IgD-negative memory B cell (primary cell): ENCODE results near the gene TXNDC17. TPM values are rescaled to one million over a fixed set of nuclear protein-coding genes. Genes with fewer than 3 reads are reported as not detected.

Experiments
- H3K27ac Mint-ChIP-seq, 3 donors: one replicate each; pipeline ENCODE4 v1.8.0; 2020 to 2022; ENCODE audit warnings: mild to moderate bottlenecking in 3 of 3, mixed read lengths in 3 of 3, moderate library complexity in 1 of 3
- H3K27me3 Mint-ChIP-seq: one replicate; pipeline ENCODE4 v1.8.0; 2021; ENCODE audit warnings: mixed read lengths
- H3K36me3 Mint-ChIP-seq: one replicate; pipeline ENCODE4 v1.8.0; 2020; ENCODE audit warnings: mild to moderate bottlenecking, mixed read lengths
- H3K4me1 Mint-ChIP-seq, 3 donors: one replicate each; pipeline ENCODE4 v1.8.0; 2020 to 2022; ENCODE audit warnings: mixed read lengths in 3 of 3, mild to moderate bottlenecking in 1 of 3
- H3K4me3 Mint-ChIP-seq, 4 donors: one replicate each; pipeline ENCODE4 v1.8.0; 2020 to 2022; ENCODE audit warnings: mild to moderate bottlenecking in 4 of 4, mixed read lengths in 4 of 4, moderate library complexity in 3 of 4
- H3K9me3 Mint-ChIP-seq, 3 donors: one replicate each; pipeline ENCODE4 v1.8.0; 2020 to 2021; ENCODE audit warnings: mixed read lengths in 3 of 3, mild to moderate bottlenecking in 1 of 3
- polyA plus RNA-seq: library from polyadenylated mRNA; unstranded; fragments of 300-500 nt; fragmentation: Illumina TruSeq; gene quantifications from one replicate; pipeline ENCODE4 v1.2.3, GENCODE V29; 2021

The TXNDC17 gene
- polyA plus RNA-seq, 1 donor from 2014 or later: 81.7 TPM

DNA sequence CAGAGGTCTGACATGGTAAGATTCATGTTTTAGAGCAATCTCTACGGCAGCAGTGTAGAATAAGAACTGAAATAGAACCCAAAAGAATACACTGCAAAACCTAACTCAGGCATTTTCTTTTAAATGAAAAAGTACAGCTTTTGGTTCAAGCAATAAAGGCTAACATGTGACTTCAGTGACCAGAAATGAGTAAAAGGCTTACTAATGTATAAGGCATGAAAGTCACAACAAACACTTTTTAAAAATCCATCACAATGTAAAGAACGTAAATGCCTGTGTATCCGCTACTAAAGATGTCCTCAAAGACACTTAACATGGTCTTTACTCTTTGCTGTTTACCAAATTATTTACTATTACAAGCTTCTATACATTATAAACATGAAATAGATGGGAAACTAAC, 16.9 kb upstream of the TXNDC17 start:
- no peaks in the 10 kb centered on the region for H3K27me3 Mint-ChIP-seq
- H3K4me3 Mint-ChIP-seq: no peak overlapping the region
- no peaks in the 10 kb centered on the region for H3K9me3 Mint-ChIP-seq
- no peaks in the 10 kb centered on the region for H3K4me1 Mint-ChIP-seq
- peaks cover 1% of the 10 kb centered on the region for H3K36me3 Mint-ChIP-seq
- H3K27ac Mint-ChIP-seq: no peak overlapping the region

DNA sequence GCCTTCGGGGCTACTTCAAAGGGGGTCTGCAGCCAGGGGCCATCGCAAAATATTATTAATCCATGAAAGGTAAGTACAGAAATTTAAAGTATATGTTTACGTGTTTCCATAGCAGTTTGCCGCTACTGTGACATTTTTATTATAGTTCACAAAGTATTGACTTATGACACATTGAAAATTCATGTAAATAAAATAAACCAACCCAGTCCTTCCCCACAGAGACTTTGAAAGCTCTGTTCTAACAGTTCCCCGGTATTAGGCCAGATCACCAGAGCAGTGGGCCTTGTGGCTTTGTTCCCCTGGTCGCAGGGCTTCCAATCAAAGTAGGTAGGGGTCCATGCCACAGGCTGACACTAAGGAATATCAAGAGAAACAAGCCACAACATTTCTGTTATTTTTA, 14.2 kb upstream of the TXNDC17 start:
- Mint-ChIP-seq H3K9me3 (no peaks in the 10 kb centered on the region), H3K4me3 (no peak overlapping the region), H3K4me1 (peaks cover 0 to 7% (median 2%) of the 10 kb centered on the region in 3 donors), H3K27ac (no peak overlapping the region), H3K36me3 (peaks cover 10% of the 10 kb centered on the region), H3K27me3 (no peaks in the 10 kb centered on the region)

DNA sequence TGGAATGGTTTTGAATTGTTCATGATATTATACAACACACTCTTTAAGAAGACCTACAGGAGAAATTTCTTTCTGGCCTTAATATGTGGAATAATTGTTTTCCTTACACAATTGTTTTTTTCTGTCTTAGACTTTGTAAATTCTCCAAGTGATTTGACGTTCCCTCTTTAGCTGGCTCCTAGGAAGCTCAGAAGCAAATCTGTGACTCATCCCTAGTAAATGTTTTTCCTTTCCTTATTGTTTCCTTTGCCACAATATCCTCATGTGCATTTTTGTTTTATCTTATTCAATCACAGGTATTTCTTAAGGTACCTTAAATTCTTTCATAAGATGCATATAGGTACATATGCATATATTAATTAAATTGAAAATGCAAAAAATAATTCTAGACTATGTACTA, 13.8 kb upstream of the TXNDC17 start:
- Mint-ChIP-seq H3K4me1 (peaks cover 0 to 7% (median 2%) of the 10 kb centered on the region in 3 donors), H3K36me3 (peaks cover 10% of the 10 kb centered on the region), H3K9me3 (no peaks in the 10 kb centered on the region), H3K4me3 (no peak overlapping the region), H3K27ac (no peak overlapping the region), H3K27me3 (no peaks in the 10 kb centered on the region)

DNA sequence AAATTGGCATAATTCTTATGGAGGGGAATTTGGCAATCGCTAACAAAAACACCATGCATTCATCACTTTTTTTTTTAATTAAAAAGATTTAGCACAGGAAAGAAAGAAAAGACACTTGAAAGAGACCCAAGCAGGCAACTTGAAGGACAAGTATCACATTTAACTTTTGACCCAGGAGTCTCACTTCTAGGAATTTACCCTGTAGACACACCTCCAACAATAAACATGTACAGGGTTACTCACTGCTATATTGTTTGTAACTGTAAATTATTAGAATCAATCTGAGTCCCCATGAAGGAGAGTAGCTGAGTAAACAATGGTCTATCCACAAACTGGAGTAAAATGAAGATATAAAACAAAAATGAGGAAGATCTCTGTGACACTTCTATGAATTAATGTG, 10.5 kb upstream of the TXNDC17 start:
- Mint-ChIP-seq H3K4me1 (peaks cover 0 to 9% (median 2%) of the 10 kb centered on the region in 3 donors), H3K27me3 (no peaks in the 10 kb centered on the region), H3K4me3 (no peak overlapping the region), H3K36me3 (peaks cover 19% of the 10 kb centered on the region), H3K27ac (no peak overlapping the region), H3K9me3 (peaks cover 0 to 2% (median 0%) of the 10 kb centered on the region in 3 donors)

GRCh38 chr17:6632530-6632929, 8.3 kb upstream of the TXNDC17 start:
- no peak overlapping the region for H3K4me3 Mint-ChIP-seq
- peaks cover 19% of the 10 kb centered on the region for H3K36me3 Mint-ChIP-seq
- H3K27me3 Mint-ChIP-seq: no peaks in the 10 kb centered on the region
- H3K4me1 Mint-ChIP-seq: peaks cover 0 to 11% (median 2%) of the 10 kb centered on the region in 3 donors
- H3K27ac Mint-ChIP-seq: no peak overlapping the region
- peaks cover 0 to 2% (median 0%) of the 10 kb centered on the region in 3 donors for H3K9me3 Mint-ChIP-seq

DNA sequence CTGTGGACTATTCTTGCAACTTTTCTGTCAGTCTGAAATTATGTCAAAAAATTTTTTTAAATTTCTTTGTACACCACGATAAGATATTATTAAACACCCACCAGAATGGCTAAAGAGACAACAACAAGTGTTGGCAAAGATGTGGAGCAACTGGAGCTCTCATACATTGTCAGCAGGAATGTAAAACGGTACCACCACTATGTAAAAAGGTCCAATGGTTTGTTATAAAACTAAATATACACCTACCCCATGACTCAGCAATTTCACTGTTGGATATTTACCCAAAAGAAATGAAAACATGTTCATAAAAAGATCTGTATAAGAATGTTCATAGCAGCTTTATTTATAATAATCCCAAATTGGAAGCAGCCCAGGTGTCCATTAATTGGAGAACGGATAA, 7.6 kb upstream of the TXNDC17 start:
- Mint-ChIP-seq H3K36me3 (peaks cover 19% of the 10 kb centered on the region), H3K27me3 (no peaks in the 10 kb centered on the region), H3K4me3 (peak overlapping the region in 1 of 4 donors; percentile 42), H3K27ac (no peak overlapping the region), H3K9me3 (peaks cover 0 to 2% (median 0%) of the 10 kb centered on the region in 3 donors), H3K4me1 (peaks cover 0 to 11% (median 3%) of the 10 kb centered on the region in 3 donors)

- H3K27me3 Mint-ChIP-seq: no peaks in the 10 kb centered on the region
- H3K4me3 Mint-ChIP-seq: peak overlapping the region in 1 of 4 donors; percentile 0
- H3K36me3 Mint-ChIP-seq: peaks cover 15% of the 10 kb centered on the region
- no peak overlapping the region for H3K27ac Mint-ChIP-seq
- peaks cover 7 to 19% (median 9%) of the 10 kb centered on the region in 3 donors for H3K4me1 Mint-ChIP-seq
- H3K9me3 Mint-ChIP-seq: peaks cover 0 to 2% (median 0%) of the 10 kb centered on the region in 3 donors
These were observed 4.8 kb upstream of the TXNDC17 start for GRCh38 chr17:6636105-6636504.

DNA sequence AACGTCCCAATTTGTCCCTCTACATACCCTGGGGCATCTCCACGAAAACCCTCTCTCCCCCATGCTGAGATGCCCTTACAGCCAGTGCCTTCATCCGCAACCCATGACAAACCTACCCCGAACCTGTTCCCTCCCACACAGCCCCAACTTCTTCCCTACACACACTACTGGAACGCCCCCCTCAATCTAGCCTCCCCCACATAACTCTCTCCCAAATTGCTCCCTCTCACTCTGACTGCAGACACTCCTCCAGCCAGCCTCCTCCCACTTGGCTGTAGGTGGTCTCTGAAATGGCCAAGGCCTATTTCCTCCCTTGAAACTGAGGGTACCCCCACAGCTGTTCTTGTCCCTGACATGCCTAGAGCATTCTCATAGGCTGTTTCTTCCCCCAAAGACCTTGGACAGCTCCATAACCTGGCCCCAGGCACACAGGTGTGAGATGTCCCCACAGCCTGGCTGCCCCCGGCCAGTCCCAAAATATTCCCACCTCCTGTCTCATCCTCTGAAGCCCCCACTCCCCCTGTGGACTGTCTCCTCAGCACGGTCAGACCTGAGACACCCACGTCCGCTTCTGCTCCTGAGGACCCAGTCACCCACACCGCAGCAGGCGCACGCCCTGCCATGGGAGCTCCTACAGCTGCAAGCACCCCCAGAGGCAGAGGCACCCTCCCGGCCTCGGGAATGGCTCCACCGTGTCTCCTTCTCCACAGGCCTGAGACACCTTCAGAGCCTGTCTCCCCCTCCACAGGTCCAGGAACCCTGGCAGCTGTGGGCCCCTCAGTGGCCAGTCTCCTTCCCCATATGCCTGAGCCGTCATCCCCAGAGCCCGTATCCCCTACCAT, 4.0 kb upstream of the TXNDC17 start:
- H3K36me3 Mint-ChIP-seq: peaks cover 10% of the 10 kb centered on the region
- H3K4me1 Mint-ChIP-seq: peaks cover 8 to 19% (median 13%) of the 10 kb centered on the region in 3 donors
- H3K27ac Mint-ChIP-seq: peak overlapping the region in 2 of 3 donors; percentile 16 to 35
- H3K4me3 Mint-ChIP-seq: peak overlapping the region in 1 of 4 donors; percentile 0
- no peaks in the 10 kb centered on the region for H3K27me3 Mint-ChIP-seq
- H3K9me3 Mint-ChIP-seq: peaks cover 0 to 2% (median 0%) of the 10 kb centered on the region in 3 donors

DNA sequence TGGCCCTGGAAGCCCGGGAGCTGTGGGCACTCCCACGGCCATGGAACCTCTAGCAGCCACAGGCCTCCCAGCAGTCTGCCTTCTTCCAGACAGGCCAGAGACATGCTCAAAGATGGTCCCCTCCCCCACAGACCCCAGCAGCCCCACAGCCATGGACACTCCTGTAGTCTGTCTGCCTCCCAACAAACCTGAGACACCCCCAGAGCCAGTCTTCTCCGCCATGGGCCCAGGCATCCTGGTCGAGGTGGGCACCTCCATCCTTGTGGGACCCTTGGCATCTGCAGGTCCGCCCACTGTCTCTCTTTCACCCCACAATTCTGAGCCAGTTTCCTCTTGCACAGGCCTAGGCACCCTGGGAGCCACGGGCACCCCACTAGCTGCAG, 3.4 kb upstream of the TXNDC17 start:
- H3K36me3 Mint-ChIP-seq: peaks cover 7% of the 10 kb centered on the region
- peaks cover 12 to 20% (median 17%) of the 10 kb centered on the region in 3 donors for H3K4me1 Mint-ChIP-seq
- H3K4me3 Mint-ChIP-seq: peak overlapping the region in 1 of 4 donors; percentile 0
- H3K27ac Mint-ChIP-seq: peak overlapping the region in 1 of 3 donors; percentile 16
- H3K27me3 Mint-ChIP-seq: no peaks in the 10 kb centered on the region
- peaks cover 0 to 2% (median 0%) of the 10 kb centered on the region in 3 donors for H3K9me3 Mint-ChIP-seq

GRCh38 chr17:6638046-6638908, 2.6 kb upstream of the TXNDC17 start:
- H3K4me3 Mint-ChIP-seq: peak overlapping the region; percentile 21 to 100 (median 76)
- peaks cover 0 to 2% (median 0%) of the 10 kb centered on the region in 3 donors for H3K9me3 Mint-ChIP-seq
- H3K27me3 Mint-ChIP-seq: no peaks in the 10 kb centered on the region
- peaks cover 7% of the 10 kb centered on the region for H3K36me3 Mint-ChIP-seq
- H3K4me1 Mint-ChIP-seq: peaks cover 15 to 21% (median 19%) of the 10 kb centered on the region in 3 donors
- H3K27ac Mint-ChIP-seq: peak overlapping the region in 2 of 3 donors; percentile 23

DNA sequence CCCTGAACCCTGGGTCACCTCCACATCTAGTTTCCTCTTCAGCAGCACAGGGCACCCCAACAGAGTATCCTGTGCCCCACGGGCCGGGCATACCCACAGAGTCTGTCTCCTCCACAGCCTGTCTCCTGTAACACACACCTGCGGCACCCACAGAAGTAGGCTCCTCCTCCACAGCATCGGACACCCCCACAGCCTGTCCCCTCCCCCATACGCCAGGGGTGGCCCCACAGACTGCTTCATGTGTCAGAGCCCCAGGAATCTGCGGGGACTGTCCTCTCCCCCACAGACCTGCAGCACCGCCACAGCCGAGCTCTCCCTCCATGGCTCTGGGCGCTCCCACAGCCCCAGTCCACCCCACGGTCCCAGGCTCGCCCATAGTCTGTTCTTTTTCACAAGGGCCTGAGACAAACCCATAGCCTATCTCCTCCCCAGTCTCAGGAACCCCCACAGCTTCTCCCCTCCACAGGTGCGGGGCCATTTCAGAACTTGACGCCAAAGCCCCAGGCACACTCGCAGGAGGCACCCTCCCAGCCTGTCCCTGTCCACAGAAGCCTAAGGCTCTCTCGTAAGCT, 1.8 kb upstream of the TXNDC17 start:
- peak overlapping the region in 2 of 3 donors; percentile 39 to 96 for H3K27ac Mint-ChIP-seq
- H3K27me3 Mint-ChIP-seq: no peaks in the 10 kb centered on the region
- H3K4me1 Mint-ChIP-seq: peaks cover 17 to 21% (median 19%) of the 10 kb centered on the region in 3 donors
- H3K9me3 Mint-ChIP-seq: no peaks in the 10 kb centered on the region
- H3K4me3 Mint-ChIP-seq: peak overlapping the region; percentile 95 to 100 (median 97)
- peaks cover 3% of the 10 kb centered on the region for H3K36me3 Mint-ChIP-seq

DNA sequence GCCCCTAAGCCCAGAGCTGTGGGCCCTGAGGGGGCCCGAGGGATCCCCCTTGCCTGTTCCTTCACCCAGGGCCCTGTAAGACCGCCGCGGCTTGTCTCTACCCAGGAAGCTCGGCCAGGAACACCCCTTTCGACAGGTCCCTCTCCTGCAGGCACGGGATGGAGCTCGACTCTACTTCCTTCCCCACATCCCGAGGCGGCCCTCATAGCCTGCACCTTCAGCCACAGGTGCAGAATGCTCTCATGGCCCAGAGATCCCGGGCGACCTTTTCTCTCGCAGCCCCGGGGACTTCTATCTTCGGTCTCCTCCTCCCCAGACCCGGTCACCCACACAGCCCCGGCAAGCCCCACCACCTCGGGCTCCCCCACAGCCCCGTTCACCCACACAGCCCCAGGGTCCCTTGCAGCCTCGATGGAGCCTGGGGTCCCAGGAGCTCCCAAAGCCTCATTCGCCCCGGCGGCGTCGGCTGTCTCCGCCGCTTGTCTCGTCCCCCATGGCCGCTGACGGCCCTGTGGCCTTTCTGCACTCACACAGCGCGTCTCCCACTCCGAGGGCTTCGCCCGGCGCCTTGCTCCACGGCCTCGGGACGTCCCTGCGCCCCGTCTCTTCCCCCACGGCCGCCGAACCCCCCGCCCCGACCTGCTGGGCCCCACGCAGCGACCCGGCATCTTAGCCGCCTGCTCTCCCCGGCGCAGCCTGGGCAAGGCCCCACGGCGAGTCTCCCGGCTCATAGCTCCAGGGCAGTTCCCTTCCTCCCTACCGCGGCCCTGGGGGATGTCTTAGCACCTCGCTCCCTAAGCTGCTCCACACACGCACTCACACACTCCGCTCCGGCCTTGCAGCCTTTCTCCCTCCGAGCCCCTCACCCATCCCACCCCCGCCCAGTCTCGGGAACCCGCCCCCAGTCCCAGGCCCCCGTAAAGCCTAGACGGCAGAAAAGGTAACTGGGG, 999 bp upstream of the TXNDC17 start:
- peak overlapping the region; percentile 87 to 100 (median 96) for H3K27ac Mint-ChIP-seq
- H3K4me1 Mint-ChIP-seq: peaks cover 19 to 21% (median 19%) of the 10 kb centered on the region in 3 donors
- H3K9me3 Mint-ChIP-seq: no peaks in the 10 kb centered on the region
- H3K27me3 Mint-ChIP-seq: no peaks in the 10 kb centered on the region
- peak overlapping the region; percentile 95 to 100 (median 97) for H3K4me3 Mint-ChIP-seq
- H3K36me3 Mint-ChIP-seq: no peaks in the 10 kb centered on the region

DNA sequence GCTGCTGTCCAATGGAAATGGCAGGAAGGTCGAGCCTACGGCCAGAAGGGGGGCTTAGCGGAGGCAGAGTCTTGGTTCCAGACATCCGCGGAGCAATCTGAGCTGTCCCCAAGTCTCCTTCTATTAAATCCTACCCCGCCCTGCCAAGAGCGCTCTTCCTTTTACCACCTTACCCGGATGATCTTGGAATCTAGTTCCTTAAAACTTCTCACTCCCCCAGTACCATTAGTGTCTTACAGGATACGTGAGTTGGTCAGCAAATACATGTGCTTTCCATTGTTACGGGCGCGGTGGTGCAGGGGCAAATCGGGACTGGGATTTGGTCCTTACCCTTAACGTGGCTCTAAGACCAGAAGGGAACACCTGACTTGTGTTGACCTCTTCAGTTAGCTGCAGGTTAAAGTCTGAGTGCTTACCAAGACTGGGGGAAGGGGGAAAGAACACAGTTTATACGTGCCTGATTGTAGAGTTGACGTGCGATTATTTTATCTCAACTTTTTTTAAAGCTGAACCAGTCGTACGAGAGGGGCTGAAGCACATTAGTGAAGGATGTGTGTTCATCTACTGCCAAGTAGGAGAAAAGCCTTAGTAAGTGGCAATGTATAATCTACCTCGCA, 495 bp downstream of the TXNDC17 start:
- peak overlapping the region; percentile 87 to 100 (median 96) for H3K27ac Mint-ChIP-seq
- no peaks in the 10 kb centered on the region for H3K27me3 Mint-ChIP-seq
- H3K4me3 Mint-ChIP-seq: peak overlapping the region; percentile 95 to 100 (median 97)
- H3K4me1 Mint-ChIP-seq: peaks cover 21 to 24% (median 23%) of the 10 kb centered on the region in 3 donors
- no peaks in the 10 kb centered on the region for H3K9me3 Mint-ChIP-seq
- peaks cover 1% of the 10 kb centered on the region for H3K36me3 Mint-ChIP-seq
